GM18517 (cell line): ENCODE data around the gene MCTP1.
"Not testable (repeated sequence)": the region's sequence is repeated elsewhere in the genome, so short reads cannot be mapped to it uniquely, and the experiment has no call there.

Experiments
- ATAC-seq: cut with Tn5 transposase; IDR thresholded peaks from one replicate; pipeline ENCODE4 v1.9.1; 2021; ENCODE audit warnings: mild to moderate bottlenecking, moderate library complexity; ENCODE audit not compliant: unreplicated experiment

MCTP1 gene

GRCh38 chr5:94976853-94977252 is 308.0 kb downstream of the MCTP1 start:
- no peak for ATAC-seq

GRCh38 chr5:94972268-94972667 is 312.6 kb downstream of the MCTP1 start:
- no peak for ATAC-seq

DNA sequence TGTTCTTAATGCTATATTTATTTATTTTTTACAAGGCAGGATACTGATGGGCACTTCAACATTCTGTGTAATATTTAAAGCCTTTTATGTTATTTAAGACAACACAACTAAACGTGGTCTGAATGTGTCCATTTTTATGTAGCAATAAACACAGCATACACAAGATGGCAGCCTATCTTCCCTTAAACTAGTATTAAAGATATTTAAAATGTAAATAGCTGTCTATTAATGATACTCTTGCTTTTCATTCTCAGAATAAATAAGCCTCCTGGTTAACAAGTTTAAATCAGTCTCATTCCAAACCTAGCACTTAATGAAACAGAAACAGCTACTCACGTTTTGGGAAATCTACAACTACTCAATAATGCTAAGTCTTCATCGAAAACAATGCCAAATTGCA is 315.7 kb downstream of the MCTP1 start:
- ATAC-seq, result peak; percentile 50

GRCh38 chr5:94968507-94969095 is 316.3 kb downstream of the MCTP1 start:
- ATAC-seq, result peak; percentile 65

GRCh38 chr5:94967525-94967924 is 317.4 kb downstream of the MCTP1 start:
- ATAC-seq, result no peak

GRCh38 chr5:94959279-94959678 is 325.6 kb downstream of the MCTP1 start:
- ATAC-seq, result not testable (repeated sequence)

- ATAC-seq, result no peak
These were observed 339.2 kb downstream of the MCTP1 start for GRCh38 chr5:94945656-94946055.

- ATAC-seq, result no peak
These were observed 340.7 kb downstream of the MCTP1 start for GRCh38 chr5:94944160-94944559.

GRCh38 chr5:94941122-94941755 is 343.7 kb downstream of the MCTP1 start:
- no peak for ATAC-seq

GRCh38 chr5:94932259-94932658 is 352.6 kb downstream of the MCTP1 start:
- ATAC-seq, result no peak

GRCh38 chr5:94928891-94929290 is 356.0 kb downstream of the MCTP1 start:
- no peak for ATAC-seq

DNA sequence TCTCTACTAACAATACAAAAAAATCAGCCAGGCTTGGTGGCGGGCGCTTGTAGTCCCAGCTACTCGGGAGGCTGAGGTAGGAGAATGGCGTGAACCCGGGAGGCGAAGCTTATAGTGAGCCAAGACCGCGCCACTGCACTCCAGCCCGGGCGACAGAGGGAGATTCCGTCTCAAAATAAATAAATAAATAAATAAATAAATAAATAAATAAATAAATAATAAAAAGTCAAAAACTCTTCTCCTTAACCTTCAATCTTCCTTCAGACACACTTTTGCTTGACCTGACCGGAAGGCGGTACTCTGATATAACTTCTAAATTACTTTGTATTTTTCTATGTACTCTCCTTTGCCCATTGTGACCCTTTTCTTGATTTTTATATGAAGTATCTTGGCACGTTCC is 364.3 kb downstream of the MCTP1 start:
- ATAC-seq, result no peak

DNA sequence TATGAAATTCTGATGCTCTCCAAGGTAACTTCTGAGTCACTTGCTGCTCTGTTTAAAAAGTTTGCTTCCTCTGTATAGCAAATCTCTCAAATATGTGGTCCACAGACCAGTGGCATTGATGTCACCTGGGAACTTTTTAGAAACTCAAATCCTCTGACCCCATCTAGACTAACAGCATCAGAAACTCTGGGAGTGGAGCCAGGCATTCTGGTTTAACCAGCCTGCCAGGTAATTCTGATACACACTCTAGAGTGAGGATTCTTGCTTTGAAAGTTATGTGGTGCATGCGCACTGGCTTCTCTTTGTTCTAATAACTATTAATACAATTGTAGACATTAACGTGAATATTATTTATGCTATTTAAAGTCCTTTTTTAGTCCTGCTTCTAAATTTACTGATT is 368.3 kb downstream of the MCTP1 start:
- no peak for ATAC-seq

DNA sequence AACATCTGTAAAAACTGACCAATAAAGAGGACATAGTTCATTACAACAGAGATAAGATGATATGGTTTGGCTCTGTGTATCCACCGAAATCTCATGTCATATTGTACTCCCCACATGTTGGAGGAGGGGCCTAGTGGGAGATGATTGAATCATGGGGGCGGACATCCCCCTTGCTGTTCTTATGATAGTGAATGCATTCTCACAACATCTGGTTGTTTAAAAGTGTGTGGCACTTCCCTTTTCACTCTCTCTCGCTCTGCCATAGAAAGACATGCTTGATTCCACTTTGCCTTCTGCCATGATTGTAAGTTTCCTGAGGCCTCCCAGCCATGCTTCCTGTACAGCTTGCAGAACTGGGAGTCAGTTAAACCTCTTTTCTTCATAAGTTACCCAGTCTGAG is 373.6 kb downstream of the MCTP1 start:
- no peak for ATAC-seq

GRCh38 chr5:94910721-94911120 is 374.2 kb downstream of the MCTP1 start:
- ATAC-seq, result no peak

- ATAC-seq, result peak; percentile 68
These were observed 375.9 kb downstream of the MCTP1 start for GRCh38 chr5:94908889-94909480.

GRCh38 chr5:94906750-94907149 is 378.1 kb downstream of the MCTP1 start:
- ATAC-seq, result no peak

DNA sequence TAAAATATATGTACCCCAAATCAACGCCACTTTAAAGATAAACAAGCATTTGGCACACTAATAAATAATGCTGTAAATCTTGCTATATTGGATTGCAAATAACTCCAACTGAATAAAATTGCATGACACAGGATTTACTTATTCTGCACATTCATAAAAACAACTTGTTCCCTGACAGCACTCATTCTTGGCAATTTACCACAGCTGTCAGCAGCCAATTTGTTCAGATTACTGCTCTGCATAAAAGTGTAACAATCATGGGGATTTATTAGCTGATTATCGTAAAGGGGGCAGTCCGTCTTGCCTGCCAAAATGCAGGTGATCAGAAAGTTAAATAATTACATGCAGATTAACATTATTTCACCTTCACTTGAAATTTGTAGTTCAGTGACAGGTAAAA is 381.2 kb downstream of the MCTP1 start:
- ATAC-seq, result no peak

GRCh38 chr5:94901191-94901979 is 383.5 kb downstream of the MCTP1 start:
- ATAC-seq, result peak; percentile 91

- ATAC-seq, result no peak
These were observed 384.8 kb downstream of the MCTP1 start for GRCh38 chr5:94900006-94900505.

DNA sequence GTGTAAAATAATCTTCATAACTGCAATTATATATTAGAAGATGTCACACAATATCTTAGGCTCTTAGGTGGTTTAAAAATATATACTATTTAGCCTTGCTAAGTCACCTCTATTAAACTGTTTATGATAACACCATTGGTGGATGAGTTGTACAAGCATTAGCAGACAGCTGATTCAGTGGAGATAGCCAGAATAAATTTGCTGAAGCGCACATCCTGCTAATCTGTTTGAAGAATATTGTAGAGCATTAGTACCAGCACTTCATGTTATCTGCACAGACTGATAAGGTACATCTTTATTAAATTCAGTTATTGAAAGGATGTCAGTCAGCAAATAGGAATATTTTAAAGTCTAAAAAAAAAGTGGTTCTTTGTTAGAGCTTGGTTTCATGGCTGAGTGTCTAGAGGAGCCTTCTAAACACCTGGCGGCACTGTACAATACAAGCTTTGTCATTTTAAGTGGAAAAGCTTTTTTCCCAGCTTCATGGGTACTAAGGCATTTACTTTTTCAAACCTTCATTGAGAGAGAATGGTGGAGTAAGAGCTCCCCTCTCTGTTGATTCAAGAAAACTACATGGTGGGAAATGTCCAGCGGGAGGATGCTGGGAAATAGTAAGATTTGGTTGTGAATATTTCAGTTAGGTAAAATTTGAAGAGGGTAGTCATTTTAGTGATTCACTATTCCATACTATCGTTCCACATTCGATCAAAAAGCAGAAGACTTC is 391.3 kb downstream of the MCTP1 start:
- ATAC-seq, result no peak
